Measurements from ENCODE around the gene AEN. TPM values are rescaled to one million over a fixed set of nuclear protein-coding genes. Genes with fewer than 3 reads are reported as not detected.

The AEN gene
- total and polyA plus RNA-seq, 8 donors: 3.2 to 20.7 (median 5.0) TPM

DNA sequence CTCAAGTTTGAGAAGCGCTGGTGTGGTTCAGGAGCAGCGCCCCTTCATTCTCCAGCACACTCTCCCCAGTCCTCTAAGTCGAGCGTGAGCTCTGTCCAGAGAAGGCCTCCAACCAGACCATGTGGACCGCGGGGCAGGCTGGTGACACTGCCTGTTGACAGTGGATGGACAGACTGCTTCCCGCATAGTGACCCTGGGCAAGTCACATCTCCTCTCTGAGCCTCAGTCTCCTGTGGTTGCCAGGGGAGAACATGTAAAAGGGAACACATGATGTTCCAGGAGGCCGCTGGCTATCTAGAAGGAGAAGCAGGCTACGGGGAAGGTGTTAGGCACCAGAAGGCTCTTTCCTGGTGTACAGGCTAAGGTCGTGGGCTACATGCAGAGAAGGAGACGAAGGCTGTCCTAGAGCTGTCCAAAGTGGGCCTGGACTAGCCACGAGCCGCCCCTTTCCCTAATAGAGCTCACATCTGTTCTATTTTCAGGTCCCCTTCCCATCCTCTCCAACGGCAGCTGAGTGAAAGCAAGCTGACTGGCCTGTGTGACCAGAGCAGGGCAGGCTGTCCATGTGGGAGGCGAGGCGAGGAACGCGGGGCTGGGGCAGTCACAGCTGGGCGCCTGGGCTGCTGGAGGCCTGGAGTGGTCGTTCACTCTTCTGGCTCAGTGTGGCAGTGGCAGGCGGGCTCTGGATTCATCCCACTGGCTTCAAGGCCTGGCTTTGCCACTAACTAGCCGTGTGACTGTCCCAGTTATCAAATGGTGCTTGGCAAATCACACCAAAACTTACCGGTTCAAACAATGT is 28.8 kb downstream of the AEN start:
- H3K4me3 ChIP-seq: no peak overlapping the region
- TF ChIP-seq, protein P1, sequence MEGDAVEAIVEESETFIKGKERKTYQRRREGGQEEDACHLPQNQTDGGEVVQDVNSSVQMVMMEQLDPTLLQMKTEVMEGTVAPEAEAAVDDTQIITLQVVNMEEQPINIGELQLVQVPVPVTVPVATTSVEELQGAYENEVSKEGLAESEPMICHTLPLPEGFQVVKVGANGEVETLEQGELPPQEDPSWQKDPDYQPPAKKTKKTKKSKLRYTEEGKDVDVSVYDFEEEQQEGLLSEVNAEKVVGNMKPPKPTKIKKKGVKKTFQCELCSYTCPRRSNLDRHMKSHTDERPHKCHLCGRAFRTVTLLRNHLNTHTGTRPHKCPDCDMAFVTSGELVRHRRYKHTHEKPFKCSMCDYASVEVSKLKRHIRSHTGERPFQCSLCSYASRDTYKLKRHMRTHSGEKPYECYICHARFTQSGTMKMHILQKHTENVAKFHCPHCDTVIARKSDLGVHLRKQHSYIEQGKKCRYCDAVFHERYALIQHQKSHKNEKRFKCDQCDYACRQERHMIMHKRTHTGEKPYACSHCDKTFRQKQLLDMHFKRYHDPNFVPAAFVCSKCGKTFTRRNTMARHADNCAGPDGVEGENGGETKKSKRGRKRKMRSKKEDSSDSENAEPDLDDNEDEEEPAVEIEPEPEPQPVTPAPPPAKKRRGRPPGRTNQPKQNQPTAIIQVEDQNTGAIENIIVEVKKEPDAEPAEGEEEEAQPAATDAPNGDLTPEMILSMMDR (IDR thresholded peaks at IDR 0.05): no peak
- peaks cover 0 to 15% of the 10 kb centered on the region in 2 donors for H3K36me3 ChIP-seq
- H3K27me3 ChIP-seq: no peaks in the 10 kb centered on the region
- ATAC-seq (no peak), DNase-seq (no peak)
- peak overlapping the region; percentile 33 to 56 for H3K27ac ChIP-seq
- H3K9me3 ChIP-seq: no peaks in the 10 kb centered on the region
- intact Hi-C loops (cut with DNase I): no loop called here
- H3K4me1 ChIP-seq: peaks cover 13 to 42% of the 10 kb centered on the region in 2 donors

- Histone ChIP-seq H3K4me3 (no peak overlapping the region), H3K4me1 (peaks cover 13 to 44% of the 10 kb centered on the region in 2 donors), H3K27me3 (no peaks in the 10 kb centered on the region), H3K27ac (peak overlapping the region in 1 of 2 donors; percentile 56), H3K36me3 (peaks cover 0 to 14% of the 10 kb centered on the region in 2 donors), H3K9me3 (no peaks in the 10 kb centered on the region)
- TF ChIP-seq, protein P1 (IDR thresholded peaks at IDR 0.05): no peak
- DNase-seq: no peak
- no peak for ATAC-seq
- intact Hi-C loops (cut with DNase I): no loop called here
Measured at GRCh38 chr15:88650556-88650955, 29.4 kb downstream of the AEN start.

DNA sequence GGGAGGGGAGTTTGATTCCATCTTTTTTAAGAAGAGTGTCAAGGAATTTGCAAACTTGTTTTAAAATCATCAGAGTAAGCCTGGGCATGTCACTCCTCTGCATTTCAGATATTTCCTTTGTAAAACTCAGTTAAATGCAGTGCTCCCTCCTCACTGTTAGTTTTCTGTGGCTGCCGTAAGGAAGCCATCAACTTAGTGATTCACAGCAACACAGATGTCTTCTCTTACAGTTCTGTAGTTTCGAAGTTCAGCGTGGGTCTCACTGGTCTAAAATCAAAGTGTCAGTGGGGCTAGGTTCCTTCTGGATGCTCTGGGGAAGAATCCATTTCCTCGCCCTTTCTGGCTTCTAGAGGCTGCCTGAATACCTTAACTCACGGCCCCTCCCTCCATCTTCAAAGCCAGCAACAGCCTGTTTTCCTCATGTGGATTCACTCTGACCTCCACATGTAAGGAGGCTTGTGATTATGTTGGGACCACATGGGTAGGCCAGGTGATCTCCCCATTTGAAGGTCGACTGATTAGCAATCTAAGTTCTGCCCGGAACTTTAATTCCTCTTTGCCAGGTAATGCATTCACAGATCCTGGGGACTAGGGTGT is 30.1 kb downstream of the AEN start:
- Histone ChIP-seq H3K4me3 (no peak overlapping the region), H3K27me3 (no peaks in the 10 kb centered on the region), H3K36me3 (peaks cover 0 to 10% of the 10 kb centered on the region in 2 donors), H3K9me3 (no peaks in the 10 kb centered on the region), H3K4me1 (peaks cover 13 to 46% of the 10 kb centered on the region in 2 donors), H3K27ac (no peak overlapping the region)
- DNase-seq: no peak
- ATAC-seq: no peak
- intact Hi-C loops (cut with DNase I): no loop called here
- TF ChIP-seq, protein P1 (IDR thresholded peaks at IDR 0.05): no peak

- ATAC-seq (no peak), DNase-seq (no peak)
- intact Hi-C loops (cut with DNase I): no loop called here
- TF ChIP-seq, protein P1 (IDR thresholded peaks at IDR 0.05): no peak
- no peak overlapping the region for H3K4me3 ChIP-seq
- no peaks in the 10 kb centered on the region for H3K27me3 ChIP-seq
- H3K36me3 ChIP-seq: peaks cover 0 to 10% of the 10 kb centered on the region in 2 donors
- H3K27ac ChIP-seq: no peak overlapping the region
- no peaks in the 10 kb centered on the region for H3K9me3 ChIP-seq
- H3K4me1 ChIP-seq: peaks cover 13 to 46% of the 10 kb centered on the region in 2 donors
Measured at GRCh38 chr15:88651971-88652370, 30.8 kb downstream of the AEN start.

DNA sequence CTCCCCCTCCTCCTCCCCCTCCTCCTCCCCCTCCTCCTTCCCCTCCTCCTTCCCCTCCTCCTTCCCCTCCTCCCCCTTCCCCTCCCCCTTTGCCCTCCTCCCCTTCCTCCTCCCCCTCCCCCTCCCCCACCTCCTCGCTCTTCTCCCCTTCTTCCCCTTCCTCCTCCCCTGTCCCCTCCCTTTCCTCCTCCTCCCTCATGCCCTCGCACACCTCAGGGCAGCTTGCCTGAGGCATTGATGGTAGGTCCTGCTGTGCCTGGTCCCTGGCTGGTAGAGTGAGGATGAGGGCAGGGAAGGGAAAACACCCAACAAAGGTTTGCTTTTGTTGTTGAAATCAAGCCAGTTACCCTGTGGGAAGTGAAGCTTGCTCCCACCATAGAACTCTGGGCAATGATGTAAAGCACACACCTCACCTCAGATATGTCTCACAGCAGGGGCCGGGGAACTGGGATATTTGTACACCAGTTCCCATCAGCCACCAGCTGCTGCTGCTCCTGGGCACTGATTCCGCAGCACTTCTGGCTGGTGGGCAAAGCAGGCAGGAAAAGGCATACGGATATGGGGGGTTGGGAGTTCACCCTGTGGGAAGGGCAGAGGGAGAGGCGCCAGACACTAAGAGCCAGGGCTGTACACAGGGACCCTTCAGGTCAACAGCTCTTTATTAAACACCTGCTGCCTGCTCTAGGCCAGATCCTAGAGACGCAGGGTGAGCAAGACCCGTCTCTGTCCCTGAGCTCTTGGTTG is 31.5 kb downstream of the AEN start:
- H3K4me3 ChIP-seq: no peak overlapping the region
- intact Hi-C loops (cut with DNase I): no loop called here
- no peak for ATAC-seq
- no peaks in the 10 kb centered on the region for H3K27me3 ChIP-seq
- TF ChIP-seq, protein P1 (IDR thresholded peaks at IDR 0.05): no peak
- H3K4me1 ChIP-seq: peaks cover 11 to 41% of the 10 kb centered on the region in 2 donors
- H3K36me3 ChIP-seq: peaks cover 0 to 10% of the 10 kb centered on the region in 2 donors
- peak overlapping the region in 1 of 2 donors; percentile 33 for H3K27ac ChIP-seq
- no peaks in the 10 kb centered on the region for H3K9me3 ChIP-seq
- no peak for DNase-seq
